Ovary (tissue), 3 donors: ENCODE measurements around the gene MACROH2A1.

Source experiments
- CTCF ChIP-seq, 3 donors: fragments of 450-650 bp in 2 of 3; fragments of 200-600 bp in 1 of 3; IDR thresholded peaks; one replicate each; pipeline versions ENCODE4 v1.5.1 to v1.8.0; 2016 to 2022; ENCODE audit warnings: antibody characterized with exemption in 3 of 3, mild to moderate bottlenecking in 1 of 3
- EP300 ChIP-seq: sonication (generic); formaldehyde crosslinking; IDR thresholded peaks from one replicate; pipeline ENCODE4 v1.6.1; 2017; ENCODE audit warnings: antibody characterized with exemption
- POLR2A ChIP-seq: fragments of 450-650 bp; IDR thresholded peaks from one replicate; pipeline ENCODE4 v1.6.1; 2017; ENCODE audit warnings: antibody characterized with exemption, mild to moderate bottlenecking, moderate library complexity
- donor health status: DM: no; HTN: no; CAD: no.

- TF ChIP-seq CTCF (IDR thresholded peaks at IDR 0.05) (no peak), POLR2A (no peak), EP300 (no peak)
Measured at GRCh38 chr5:135322744-135323143, 76.3 kb downstream of the MACROH2A1 start.
